Testis (tissue), 3 donors: ENCODE data around the gene ATAD2B. TPM values are rescaled to one million over a fixed set of nuclear protein-coding genes. Genes with fewer than 3 reads are reported as not detected.

ENCODE experiments used
- DNase-seq: peaks from one replicate; pipeline ENCODE4 v3.0.0-alpha.2; 2019
- H3K27ac ChIP-seq, 2 donors: fragments of 200-600 bp; sonication (generic); one replicate each; pipeline ENCODE4 v1.5.1; 2019
- H3K27me3 ChIP-seq: fragments of 200-600 bp; sonication (generic); one replicate; pipeline ENCODE4 v1.5.1; 2019
- H3K36me3 ChIP-seq: fragments of 200-600 bp; sonication (generic); one replicate; pipeline ENCODE4 v1.5.1; 2017; ENCODE audit warnings: low read depth; ENCODE audit errors: missing control alignments
- H3K4me1 ChIP-seq: fragments of 200-600 bp; sonication (generic); one replicate; pipeline ENCODE4 v1.5.1; 2019
- H3K4me3 ChIP-seq, 2 donors: fragments of 200-600 bp; sonication (generic); one replicate each; pipeline ENCODE4 v1.5.1; 2017 to 2019
- H3K9me3 ChIP-seq: fragments of 200-600 bp; sonication (generic); one replicate; pipeline ENCODE4 v1.5.1; 2017
- CTCF ChIP-seq, 3 experiments: fragments of 450-650 bp in 2 of 3; fragments of 200-600 bp in 1 of 3; sonication (generic) in 1 of 3; IDR thresholded peaks; one replicate each; pipeline ENCODE4 v1.5.1; 2016 to 2019; ENCODE audit warnings: antibody characterized with exemption in 3 of 3, mild to moderate bottlenecking in 2 of 3, moderate library complexity in 1 of 3
- POLR2A ChIP-seq: fragments of 450-650 bp; IDR thresholded peaks from one replicate; pipeline ENCODE4 v1.6.1; 2017; ENCODE audit warnings: antibody characterized with exemption, mild to moderate bottlenecking, moderate library complexity
- WGBS, 2 donors: methylation state at CpG; one replicate each; pipeline ENCODE4 v1.1.5; 2018; 5-methylcytosine and 5-hydroxymethylcytosine counted together
- intact Hi-C: fragments of 100-400 bp; cut with DNase I; formaldehyde crosslinking; loops from one replicate; pipeline ENCODE4 v1.15.1; 2023; ENCODE audit warnings: low total_unique reads
- polyA plus RNA-seq: library from polyadenylated mRNA; stranded (reverse); fragments of 350-450 nt; fragmentation: Illumina TruSeq; extraction: RNeasy Lipid Tissue Mini Kit (QIAGEN cat#74804); gene quantifications from one replicate; pipeline ENCODE4 v1.2.3, GENCODE V29; 2014; ENCODE audit warnings: low read depth, low replicate concordance; ENCODE audit not compliant: insufficient read depth
- total RNA-seq, 2 donors: library from RNA; depleted of rRNA; stranded (reverse); fragments of >200 nt; gene quantifications; one replicate each; pipeline ENCODE4 v1.2.3, GENCODE V29; 2016

Gene ATAD2B
- total and polyA plus RNA-seq, 3 donors from 2014 or later, result 11.7 to 32.3 (median 23.2) TPM

- DNase-seq, result no peak
- no peaks in the 10 kb centered on the region for H3K9me3 ChIP-seq
- no peak overlapping the region for H3K27ac ChIP-seq
- no peaks in the 10 kb centered on the region for H3K27me3 ChIP-seq
- intact Hi-C loops, result no loop called here
- no peak for TF ChIP-seq POLR2A
- no peak overlapping the region for H3K4me3 ChIP-seq
- WGBS, 2 donors, result 94 to 97% methylated on average over 2 of the region's 2 CpGs
- no peaks in the 10 kb centered on the region for H3K4me1 ChIP-seq
- H3K36me3 ChIP-seq, result no peaks in the 10 kb centered on the region
Observed at GRCh38 chr2:23813438-23813837, 113.5 kb downstream of the ATAD2B start.

GRCh38 chr2:23809150-23809549 is 117.8 kb downstream of the ATAD2B start:
- no peak for TF ChIP-seq POLR2A
- no peak for TF ChIP-seq CTCF (IDR thresholded peaks at IDR 0.05)
- WGBS, 2 donors, result 78 to 82% methylated on average over 1 of the region's 1 CpG
- H3K4me3 ChIP-seq, result no peak overlapping the region
- H3K4me1 ChIP-seq, result no peaks in the 10 kb centered on the region
- H3K9me3 ChIP-seq, result no peaks in the 10 kb centered on the region
- no peaks in the 10 kb centered on the region for H3K36me3 ChIP-seq
- DNase-seq, result no peak
- intact Hi-C loops, result no loop called here
- no peaks in the 10 kb centered on the region for H3K27me3 ChIP-seq
- no peak overlapping the region for H3K27ac ChIP-seq

GRCh38 chr2:23806665-23807249 is 120.2 kb downstream of the ATAD2B start:
- DNase-seq, result no peak
- H3K27me3 ChIP-seq, result no peaks in the 10 kb centered on the region
- H3K36me3 ChIP-seq, result no peaks in the 10 kb centered on the region
- TF ChIP-seq CTCF (IDR thresholded peaks at IDR 0.05), result no peak
- TF ChIP-seq POLR2A, result no peak
- intact Hi-C loops, result no loop called here
- no peak overlapping the region for H3K4me3 ChIP-seq
- H3K4me1 ChIP-seq, result no peaks in the 10 kb centered on the region
- H3K27ac ChIP-seq, result no peak overlapping the region
- 85 to 100% methylated on average over 1 of the region's 1 CpG for WGBS, 2 donors
- no peaks in the 10 kb centered on the region for H3K9me3 ChIP-seq

- TF ChIP-seq POLR2A (no peak), CTCF (IDR thresholded peaks at IDR 0.05) (no peak)
- H3K36me3 ChIP-seq, result no peaks in the 10 kb centered on the region
- H3K27me3 ChIP-seq, result no peaks in the 10 kb centered on the region
- H3K4me3 ChIP-seq, result no peak overlapping the region
- 36 to 69% methylated on average over 2 of the region's 2 CpGs for WGBS, 2 donors
- no peaks in the 10 kb centered on the region for H3K4me1 ChIP-seq
- H3K27ac ChIP-seq, result no peak overlapping the region
- intact Hi-C loops, result no loop called here
- H3K9me3 ChIP-seq, result no peaks in the 10 kb centered on the region
- no peak for DNase-seq
Observed at GRCh38 chr2:23806201-23806600, 120.7 kb downstream of the ATAD2B start.

- Histone ChIP-seq H3K4me3 (no peak overlapping the region), H3K27me3 (no peaks in the 10 kb centered on the region), H3K27ac (no peak overlapping the region), H3K36me3 (no peaks in the 10 kb centered on the region), H3K4me1 (no peaks in the 10 kb centered on the region), H3K9me3 (no peaks in the 10 kb centered on the region)
- TF ChIP-seq CTCF (IDR thresholded peaks at IDR 0.05) (no peak), POLR2A (no peak)
- DNase-seq, result no peak
- 65 to 68% methylated on average over 5 of the region's 5 CpGs for WGBS, 2 donors
- intact Hi-C loops, result no loop called here
Observed at GRCh38 chr2:23803965-23804542, 122.9 kb downstream of the ATAD2B start.
